ENCODE results near the gene VPS4A.

VPS4A gene

DNA sequence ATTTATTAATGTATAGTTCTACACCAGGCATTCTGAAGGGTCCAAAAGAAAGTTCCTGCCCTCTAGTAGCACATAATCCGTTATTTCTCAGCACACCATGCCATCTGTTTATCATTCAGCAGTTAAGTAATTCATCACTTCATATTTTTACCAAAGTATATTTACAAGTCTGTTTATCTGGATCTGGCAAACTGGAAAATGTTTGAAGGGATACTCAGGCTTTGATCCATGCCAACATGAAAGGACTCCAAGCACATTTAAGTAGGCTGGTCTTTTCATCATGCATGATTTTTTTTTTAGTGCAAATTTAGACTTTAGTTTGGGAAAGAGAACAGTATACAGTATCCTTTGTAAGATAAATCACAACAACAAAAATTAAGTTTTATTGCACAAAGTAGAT lies 4.1 kb upstream of the VPS4A start:
- DNase-seq (ENCODE audit: low read depth): no peak

GRCh38 chr16:69307856-69308255 lies 3.3 kb upstream of the VPS4A start:
- no peak for DNase-seq (ENCODE audit: low read depth)

DNA sequence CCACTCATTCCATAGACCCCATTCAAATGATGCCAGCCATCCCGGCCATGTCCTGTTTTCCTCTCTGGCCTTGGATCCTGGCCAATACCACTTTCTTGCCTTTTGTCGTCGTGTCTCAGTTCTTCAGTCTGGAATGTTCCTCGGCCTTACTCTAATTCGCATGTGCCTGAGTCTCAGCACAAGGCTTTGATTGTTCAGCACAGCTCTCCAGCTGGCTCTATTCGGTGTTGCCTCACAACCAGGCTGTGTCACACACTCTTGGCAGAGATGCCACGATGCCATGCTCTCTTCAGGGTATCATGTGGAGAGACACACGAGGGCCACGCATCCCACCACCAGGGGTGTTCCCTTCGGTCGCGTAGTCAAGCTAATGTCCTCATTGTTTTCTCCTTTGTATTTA lies 1.8 kb upstream of the VPS4A start:
- DNase-seq (ENCODE audit: low read depth): no peak

GRCh38 chr16:69311533-69312387 lies 610 bp downstream of the VPS4A start:
- DNase-seq (ENCODE audit: low read depth): no peak

GRCh38 chr16:69313469-69313868 lies 2.3 kb downstream of the VPS4A start:
- DNase-seq (ENCODE audit: low read depth): no peak

- no peak for DNase-seq (ENCODE audit: low read depth)
Observed at GRCh38 chr16:69314534-69314933, 3.4 kb downstream of the VPS4A start.

DNA sequence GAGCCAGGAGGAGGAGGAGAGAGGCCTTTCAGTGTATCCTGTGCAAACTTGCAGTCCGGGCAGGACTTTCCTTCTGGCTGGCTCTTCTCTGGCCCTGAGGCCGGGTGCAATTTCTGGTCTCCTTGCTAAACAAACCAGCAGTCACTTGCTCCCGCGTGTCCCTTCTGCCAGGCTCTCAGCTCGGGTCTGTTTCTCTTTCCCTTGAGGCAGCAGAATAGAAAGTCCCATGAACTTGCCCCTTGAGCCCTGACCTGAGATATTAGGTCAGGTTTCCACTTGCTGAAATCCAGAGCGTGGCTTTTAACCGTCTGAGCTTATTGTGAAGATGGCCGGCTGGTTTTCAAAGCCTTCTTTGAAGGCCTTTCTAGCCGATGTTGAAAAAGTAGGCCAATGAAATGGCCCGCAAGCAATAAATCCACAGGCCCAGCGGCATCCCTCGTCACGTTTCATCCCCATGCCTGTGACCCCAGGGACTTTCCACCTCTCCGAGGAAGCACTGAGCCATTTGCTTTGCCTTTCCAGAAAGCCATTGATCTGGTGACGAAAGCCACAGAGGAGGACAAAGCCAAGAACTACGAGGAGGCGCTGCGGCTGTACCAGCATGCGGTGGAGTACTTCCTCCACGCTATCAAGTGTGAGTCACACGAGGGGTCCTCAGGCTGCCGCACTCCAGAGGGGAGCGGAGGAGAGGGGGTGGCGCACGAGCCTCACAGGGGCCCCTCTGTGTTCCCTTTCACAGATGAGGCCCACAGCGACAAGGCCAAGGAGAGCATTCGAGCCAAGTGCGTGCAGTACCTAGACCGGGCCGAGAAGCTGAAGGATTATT lies 4.5 kb downstream of the VPS4A start:
- DNase-seq (ENCODE audit: low read depth): no peak

GRCh38 chr16:69316595-69317034 lies 5.5 kb downstream of the VPS4A start:
- no peak for DNase-seq (ENCODE audit: low read depth)

DNA sequence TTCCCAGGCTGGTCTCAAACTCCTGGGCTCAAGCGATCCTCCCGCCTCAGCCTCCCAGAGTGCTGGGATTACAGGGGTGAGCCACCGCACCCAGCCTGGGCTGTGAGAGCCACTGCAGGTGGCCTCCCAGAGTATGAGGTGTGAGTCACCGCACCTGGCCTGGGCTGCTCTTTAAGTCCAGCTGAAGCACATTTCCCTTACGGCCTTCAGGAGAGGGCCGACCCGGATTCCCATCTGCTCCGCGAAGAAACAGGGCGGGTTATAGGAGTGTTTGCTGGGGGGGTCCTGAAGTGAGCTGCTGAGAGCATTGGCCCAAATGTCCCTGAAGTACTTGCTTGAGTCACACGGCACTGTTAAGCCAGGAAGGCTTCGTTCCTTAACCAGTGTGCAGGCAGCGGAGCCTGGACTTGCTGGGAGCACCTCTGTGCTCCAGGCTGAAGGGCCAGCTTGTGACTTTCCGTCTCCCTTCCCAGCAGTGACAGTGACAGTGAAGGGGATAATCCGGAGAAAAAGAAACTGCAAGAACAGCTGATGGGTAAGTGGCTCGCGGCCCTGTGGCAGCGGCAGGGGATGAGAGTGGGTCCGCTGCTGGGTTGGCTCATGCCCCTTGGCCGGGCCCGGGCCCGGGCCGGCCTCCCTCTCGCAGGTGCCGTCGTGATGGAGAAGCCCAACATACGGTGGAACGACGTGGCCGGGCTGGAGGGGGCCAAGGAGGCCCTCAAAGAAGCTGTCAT lies 7.2 kb downstream of the VPS4A start:
- no peak for DNase-seq (ENCODE audit: low read depth)

- DNase-seq (ENCODE audit: low read depth): no peak
Observed at GRCh38 chr16:69318911-69319289, 7.8 kb downstream of the VPS4A start.

DNA sequence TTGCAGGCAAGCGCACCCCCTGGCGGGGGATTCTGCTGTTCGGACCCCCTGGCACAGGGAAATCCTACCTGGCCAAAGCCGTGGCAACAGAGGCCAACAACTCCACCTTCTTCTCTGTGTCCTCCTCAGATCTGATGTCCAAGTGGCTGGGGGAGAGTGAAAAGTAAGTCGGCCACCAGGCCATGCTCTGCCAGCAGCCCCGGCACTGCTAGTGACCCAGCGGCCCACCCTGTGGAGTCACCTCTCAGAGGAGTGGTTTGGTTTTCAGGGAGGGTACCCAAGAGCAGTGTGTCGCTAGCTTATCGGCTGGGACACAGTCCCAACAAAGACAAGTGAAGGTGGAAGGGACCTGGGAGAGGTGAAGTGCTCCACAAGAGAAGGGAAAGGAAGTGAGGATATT lies 8.2 kb downstream of the VPS4A start:
- DNase-seq (ENCODE audit: low read depth): no peak

- no peak for DNase-seq (ENCODE audit: low read depth)
Observed at GRCh38 chr16:69319826-69320739, 8.9 kb downstream of the VPS4A start.

GRCh38 chr16:69320740-69321073 lies 9.6 kb downstream of the VPS4A start:
- DNase-seq (ENCODE audit: low read depth): no peak

- no peak for DNase-seq (ENCODE audit: low read depth)
Observed at GRCh38 chr16:69321080-69321479, 9.9 kb downstream of the VPS4A start.

DNA sequence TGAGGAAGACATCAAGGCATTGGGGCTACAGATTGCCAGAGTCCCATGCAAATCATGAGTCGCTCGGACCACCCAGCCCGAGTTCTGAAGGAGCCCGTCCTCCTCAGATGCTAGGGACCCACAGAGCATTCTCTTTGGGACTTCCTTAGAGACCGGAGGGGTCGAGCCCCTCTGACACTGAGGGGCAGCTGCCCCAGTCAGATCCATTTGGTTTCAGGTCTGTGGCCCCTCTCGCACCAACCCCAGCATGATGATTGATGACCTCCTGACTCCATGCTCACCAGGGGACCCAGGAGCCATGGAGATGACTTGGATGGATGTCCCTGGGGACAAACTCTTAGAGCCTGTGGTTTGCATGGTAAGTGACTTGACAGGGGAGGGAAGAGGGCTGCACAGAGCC lies 11.2 kb downstream of the VPS4A start:
- DNase-seq (ENCODE audit: low read depth): no peak

DNA sequence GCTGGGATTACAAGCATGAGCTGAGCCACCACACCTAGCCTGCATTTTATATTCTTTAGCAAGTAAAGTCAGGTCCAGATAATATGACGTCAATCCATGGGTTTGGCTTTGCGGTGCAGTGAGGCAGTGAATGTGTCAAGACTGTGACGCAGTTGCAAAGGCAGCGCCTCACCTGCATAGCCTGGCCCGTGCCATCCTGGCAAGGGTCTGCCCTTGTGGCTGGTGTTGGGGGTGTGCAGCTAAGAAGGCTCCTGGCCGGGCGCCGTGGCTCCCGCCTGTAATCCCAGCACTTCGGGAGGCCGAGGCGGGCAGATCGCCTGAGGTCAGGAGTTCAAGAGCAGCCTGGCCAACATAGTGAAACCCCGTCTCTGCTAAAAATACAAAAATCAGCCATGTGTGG lies 12.3 kb downstream of the VPS4A start:
- no peak for DNase-seq (ENCODE audit: low read depth)

- DNase-seq (ENCODE audit: low read depth): no peak
Observed at GRCh38 chr16:69324013-69324531, 12.9 kb downstream of the VPS4A start.

GRCh38 chr16:69324585-69325253 lies 13.6 kb downstream of the VPS4A start:
- DNase-seq (ENCODE audit: low read depth): no peak

DNA sequence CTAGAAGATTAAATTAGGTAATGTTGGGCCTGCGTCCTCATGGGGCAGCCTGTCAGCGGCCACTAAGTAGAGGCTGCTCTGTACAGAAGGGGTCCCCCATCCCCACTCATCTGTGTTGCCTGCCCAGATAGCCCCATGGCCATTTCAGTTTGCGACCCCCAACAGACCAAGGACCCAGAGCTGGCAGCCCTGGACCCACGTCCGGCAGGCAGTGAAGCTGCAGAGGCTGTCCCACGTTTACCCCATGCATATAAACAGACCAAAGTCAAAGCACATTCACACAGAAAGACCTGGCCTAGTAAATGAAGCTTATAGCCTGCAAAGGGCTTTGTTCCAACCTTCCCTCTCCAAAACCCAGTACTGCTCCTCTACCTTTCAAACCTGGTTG lies 14.6 kb downstream of the VPS4A start:
- DNase-seq (ENCODE audit: low read depth): no peak

DNA sequence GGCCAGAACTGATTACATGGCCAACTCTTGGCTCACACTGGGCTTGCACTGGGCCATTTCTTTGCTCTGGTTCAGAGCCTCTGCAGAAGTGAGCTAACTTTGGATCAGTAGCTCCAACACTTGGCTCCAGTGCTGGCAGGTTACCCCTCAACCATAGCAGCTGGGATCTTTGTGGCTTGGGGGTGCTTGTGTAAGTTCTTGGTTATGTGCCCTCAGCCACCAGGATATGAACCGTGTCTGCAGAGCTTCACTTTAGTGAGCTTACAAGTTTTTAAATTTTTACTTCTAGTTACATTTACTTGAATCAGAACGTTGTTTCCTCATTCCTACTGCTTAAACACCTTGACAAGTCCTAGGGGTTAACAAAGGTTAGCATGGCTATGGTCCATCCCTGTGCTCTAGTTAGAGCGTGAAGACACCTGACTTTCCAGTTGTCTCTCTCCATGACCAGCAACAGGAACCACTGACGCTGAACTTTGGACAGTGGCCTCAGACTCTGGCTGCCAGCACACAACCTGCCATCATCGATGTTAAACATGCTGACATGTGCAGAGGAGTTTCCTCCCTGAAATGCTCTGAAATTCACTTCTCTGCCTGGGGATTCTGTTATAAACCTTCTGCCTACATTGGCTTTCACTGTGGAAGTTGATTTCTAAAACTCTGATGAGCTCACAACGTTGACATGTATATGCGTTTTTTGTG lies 15.2 kb downstream of the VPS4A start:
- no peak for DNase-seq (ENCODE audit: low read depth)

Data from GM04504 (cell line).